Omental fat pad (tissue), 4 donors: Measurements from ENCODE around the gene MMP17. TPM values are rescaled to one million over a fixed set of nuclear protein-coding genes. Genes with fewer than 3 reads are reported as not detected.

ENCODE experiments used
- ATAC-seq: fragments of 150-250 bp; one replicate; pipeline ENCODE4 v1.9.1; 2016; ENCODE audit warnings: mild to moderate bottlenecking, moderate library complexity; ENCODE audit not compliant: low FRiP score
- DNase-seq: peaks from one replicate; pipeline ENCODE4 v3.0.0-alpha.2; 2019; ENCODE audit warnings: low spot score
- CTCF ChIP-seq, 3 donors: fragments of 450-650 bp; IDR thresholded peaks; one replicate each; pipeline ENCODE4 v1.5.1; 2016 to 2017; ENCODE audit warnings: antibody characterized with exemption in 3 of 3, mild to moderate bottlenecking in 3 of 3, moderate library complexity in 2 of 3
- total RNA-seq, 4 donors: library from RNA; depleted of rRNA; stranded (reverse); fragments of >200 nt; gene quantifications; one replicate each; pipeline ENCODE4 v1.1.0, GENCODE V29; 2016

Gene MMP17
- total RNA-seq, 4 donors from 2014 or later: 2.3 to 10.9 (median 3.0) TPM

GRCh38 chr12:131824450-131824849 lies 3.7 kb upstream of the MMP17 start:
- DNase-seq (no peak), ATAC-seq (no peak)
- no peak for TF ChIP-seq CTCF (IDR thresholded peaks at IDR 0.05)

GRCh38 chr12:131825146-131825892 lies 2.9 kb upstream of the MMP17 start:
- no peak for TF ChIP-seq CTCF (IDR thresholded peaks at IDR 0.05)
- no peak for ATAC-seq
- DNase-seq: no peak

GRCh38 chr12:131826097-131826928 lies 1.9 kb upstream of the MMP17 start:
- no peak for TF ChIP-seq CTCF (IDR thresholded peaks at IDR 0.05)
- DNase-seq: no peak
- ATAC-seq: no peak

- DNase-seq (no peak), ATAC-seq (no peak)
- no peak for TF ChIP-seq CTCF (IDR thresholded peaks at IDR 0.05)
Measured at GRCh38 chr12:131828671-131829355, 620 bp downstream of the MMP17 start.

GRCh38 chr12:131829356-131829747 lies 1.2 kb downstream of the MMP17 start:
- ATAC-seq (peak; percentile 7), DNase-seq (no peak)
- no peak for TF ChIP-seq CTCF (IDR thresholded peaks at IDR 0.05)

GRCh38 chr12:131829791-131830334 lies 1.7 kb downstream of the MMP17 start:
- ATAC-seq: peak; percentile 6
- no peak for DNase-seq
- no peak for TF ChIP-seq CTCF (IDR thresholded peaks at IDR 0.05)
